ENCODE results near the gene OR10G7. TPM values are rescaled to one million over a fixed set of nuclear protein-coding genes. Genes with fewer than 3 reads are reported as not detected.

Gene OR10G7
- total RNA-seq, 4 donors from 2014 or later: not detected

DNA sequence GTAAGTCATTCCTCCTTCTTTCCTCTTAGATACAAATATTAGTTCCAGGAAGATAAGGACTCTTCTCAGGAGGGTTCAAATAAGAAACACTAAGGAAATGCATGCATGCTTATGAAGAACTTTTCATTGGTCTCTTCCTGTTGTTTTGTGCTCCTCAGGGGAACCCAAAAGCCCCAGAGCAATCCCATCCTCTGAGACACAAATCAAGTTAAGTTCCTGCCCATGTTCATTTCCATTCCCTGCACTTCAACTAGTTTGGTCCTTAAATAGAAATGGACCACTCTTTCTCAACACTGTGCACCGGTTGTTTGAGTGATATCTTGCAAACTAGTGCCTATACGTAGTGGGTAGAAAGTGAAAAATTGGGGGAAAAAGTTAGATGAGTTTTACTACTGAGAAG, 28.4 kb downstream of the OR10G7 start, which contains the start of gene OR10G4:
OR10G4 (plus strand) TSS at position 301 of the 400 bp plus-strand sequence. CDS start 2,578 bp downstream, outside the sequence.
- Histone ChIP-seq H3K36me3 (no peaks in the 10 kb centered on the region), H3K4me1 (no peaks in the 10 kb centered on the region), H3K27ac (no peak within 1 kb of the TSS), H3K4me3 (no peak within 1 kb of the TSS), H3K9me3 (no peaks in the 10 kb centered on the region), H3K27me3 (no peaks in the 10 kb centered on the region)
- intact Hi-C loops (cut with DNase I): no loop called here
- TF ChIP-seq POLR2A (IDR thresholded peaks at IDR 0.05) (no peak), CTCF (IDR thresholded peaks at IDR 0.05) (no peak)
- 69 to 80% methylated on average over 2 of the region's 2 CpGs for WGBS, 2 donors
- DNase-seq: no peak

DNA sequence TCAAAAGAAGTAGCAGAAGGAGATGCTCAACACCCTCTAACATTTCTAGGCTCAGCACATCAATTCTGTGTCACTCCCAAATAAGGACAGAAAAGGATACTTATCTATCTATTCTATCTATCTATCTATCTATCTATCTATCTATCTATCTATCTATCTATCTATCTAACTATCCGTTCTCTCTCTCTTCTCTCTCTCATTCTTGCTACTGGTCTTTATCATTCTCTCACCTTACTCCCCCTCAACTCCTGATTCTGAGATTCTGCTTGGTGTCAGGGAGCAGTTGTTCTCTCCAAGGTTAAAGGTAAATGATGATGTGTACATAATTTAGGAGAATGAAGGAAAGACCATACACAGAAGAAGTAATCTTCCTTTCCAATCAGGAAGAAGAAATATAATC, 46.0 kb downstream of the OR10G7 start, which contains the start of gene OR10G6:
OR10G6 (minus strand) TSS at position 43 of the 400 bp plus-strand sequence; CDS start at position 43, 0 bp downstream.
- intact Hi-C loops (cut with DNase I): no loop called here
- H3K36me3 ChIP-seq: no peaks in the 10 kb centered on the region
- no peak for DNase-seq
- H3K9me3 ChIP-seq: no peaks in the 10 kb centered on the region
- no peak within 1 kb of the TSS for H3K4me3 ChIP-seq
- no peak within 1 kb of the TSS for H3K27ac ChIP-seq
- 68 to 86% methylated on average over 1 of the region's 1 CpG for WGBS, 2 donors
- H3K4me1 ChIP-seq: no peaks in the 10 kb centered on the region
- H3K27me3 ChIP-seq: no peaks in the 10 kb centered on the region
- no peak for TF ChIP-seq POLR2A (IDR thresholded peaks at IDR 0.05)
- TF ChIP-seq CTCF (IDR thresholded peaks at IDR 0.05): no peak

Other genes starting within 250 kb of the OR10G7 start
- not detected for gene OR6M1, start 235.0 kb downstream of the OR10G7 start, total RNA-seq
- gene TMEM225, start 155.7 kb downstream of the OR10G7 start, total RNA-seq: not detected
- not detected for gene OR8D4, start 139.2 kb downstream of the OR10G7 start, total RNA-seq
- not detected for gene OR4D5, start 101.7 kb downstream of the OR10G7 start, total RNA-seq
- gene OR6T1, start 97.5 kb downstream of the OR10G7 start, total RNA-seq: not detected
- gene OR10S1, start 63.5 kb downstream of the OR10G7 start, total RNA-seq: not detected
- gene OR10G6, start 46.2 kb downstream of the OR10G7 start, total RNA-seq: not detected
- not detected for gene OR10G4, start 28.3 kb downstream of the OR10G7 start, total RNA-seq
- not detected for gene OR10G9, start 18.3 kb downstream of the OR10G7 start, total RNA-seq
- gene OR10G8, start 14.5 kb downstream of the OR10G7 start, total RNA-seq: not detected
- 10 to 100 TPM in 2 of 4 donors, 1 to 10 TPM in 2; 2.7 to 19.8 (median 12.1) TPM for gene VWA5A, start 74.1 kb upstream of the OR10G7 start, total RNA-seq
- gene OR10D3, start 142.0 kb upstream of the OR10G7 start, total RNA-seq: not detected
- gene OR8G1, start 199.8 kb upstream of the OR10G7 start, total RNA-seq: not detected
- gene OR8G5, start 215.1 kb upstream of the OR10G7 start, total RNA-seq: not detected